ENCODE measurements around the gene STK4. TPM values are rescaled to one million over a fixed set of nuclear protein-coding genes. Genes with fewer than 3 reads are reported as not detected.
A peak's percentile ranks its signal among the peaks of the same experiment; 100 is the strongest.
"Not testable (repeated sequence)": the region's sequence is repeated elsewhere in the genome, so short reads cannot be mapped to it uniquely, and the experiment has no call there.

STK4 gene
- polyA plus RNA-seq, 1 donor from 2014 or later, result 14.0 TPM

GRCh38 chr20:45011108-45011526, 44.8 kb downstream of the STK4 start:
- H3K36me3 ChIP-seq (ENCODE audit: insufficient read depth, low read length), result no peaks in the 10 kb centered on the region
- H3K9me3 ChIP-seq (ENCODE audit: low read length), result no peaks in the 10 kb centered on the region
- TF ChIP-seq, protein P1, sequence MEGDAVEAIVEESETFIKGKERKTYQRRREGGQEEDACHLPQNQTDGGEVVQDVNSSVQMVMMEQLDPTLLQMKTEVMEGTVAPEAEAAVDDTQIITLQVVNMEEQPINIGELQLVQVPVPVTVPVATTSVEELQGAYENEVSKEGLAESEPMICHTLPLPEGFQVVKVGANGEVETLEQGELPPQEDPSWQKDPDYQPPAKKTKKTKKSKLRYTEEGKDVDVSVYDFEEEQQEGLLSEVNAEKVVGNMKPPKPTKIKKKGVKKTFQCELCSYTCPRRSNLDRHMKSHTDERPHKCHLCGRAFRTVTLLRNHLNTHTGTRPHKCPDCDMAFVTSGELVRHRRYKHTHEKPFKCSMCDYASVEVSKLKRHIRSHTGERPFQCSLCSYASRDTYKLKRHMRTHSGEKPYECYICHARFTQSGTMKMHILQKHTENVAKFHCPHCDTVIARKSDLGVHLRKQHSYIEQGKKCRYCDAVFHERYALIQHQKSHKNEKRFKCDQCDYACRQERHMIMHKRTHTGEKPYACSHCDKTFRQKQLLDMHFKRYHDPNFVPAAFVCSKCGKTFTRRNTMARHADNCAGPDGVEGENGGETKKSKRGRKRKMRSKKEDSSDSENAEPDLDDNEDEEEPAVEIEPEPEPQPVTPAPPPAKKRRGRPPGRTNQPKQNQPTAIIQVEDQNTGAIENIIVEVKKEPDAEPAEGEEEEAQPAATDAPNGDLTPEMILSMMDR (IDR thresholded peaks at IDR 0.05; ENCODE audit: poor library complexity, severe bottlenecking), result peak; percentile 82
- peak; percentile 83 for TF ChIP-seq SMC3 (conservative IDR thresholded peaks at IDR 0.05; ENCODE audit: poor library complexity)
- TF ChIP-seq MXI1 (conservative IDR thresholded peaks at IDR 0.05; ENCODE audit: poor library complexity, severe bottlenecking), result no peak
- TF ChIP-seq RAD21 (conservative IDR thresholded peaks at IDR 0.05), result peak; percentile 79
- no peak for TF ChIP-seq TAF1 (IDR thresholded peaks at IDR 0.05; ENCODE audit: low read depth)
- no peak for TF ChIP-seq EP300 (conservative IDR thresholded peaks at IDR 0.05; ENCODE audit: poor library complexity, severe bottlenecking)
- TF ChIP-seq EZH2 (IDR thresholded peaks at IDR 0.05; ENCODE audit: borderline replicate concordance, insufficient read depth, low read length, poor library complexity, severe bottlenecking), result no peak
- H3K27me3 ChIP-seq (ENCODE audit: insufficient read depth, low read depth, low read length), result no peaks in the 10 kb centered on the region
- H3K27ac ChIP-seq (ENCODE audit: low read length), result no peak overlapping the region
- no peaks in the 10 kb centered on the region for H3F3A ChIP-seq (ENCODE audit: insufficient read depth, low read length, poor library complexity, severe bottlenecking)
- no peaks in the 10 kb centered on the region for H3K9me2 ChIP-seq (ENCODE audit: insufficient read depth, low read length)
- H3K9ac ChIP-seq (ENCODE audit: low read length), result no peak overlapping the region
- H2AFZ ChIP-seq (ENCODE audit: low read depth, low read length), result no peak overlapping the region
- H4K20me1 ChIP-seq (ENCODE audit: insufficient read depth), result no peaks in the 10 kb centered on the region
- no peak overlapping the region for H3K4me2 ChIP-seq (ENCODE audit: low read length)
- H3K4me3 ChIP-seq (ENCODE audit: low read length), result no peak overlapping the region
- H3K79me2 ChIP-seq (replicated peaks; ENCODE audit: insufficient read depth, low read length), result no peaks in the 10 kb centered on the region

GRCh38 chr20:45012682-45013302, 46.5 kb downstream of the STK4 start:
- Histone ChIP-seq H3K36me3 (ENCODE audit: insufficient read depth, low read length) (no peaks in the 10 kb centered on the region), H3K79me2 (replicated peaks; ENCODE audit: insufficient read depth, low read length) (no peaks in the 10 kb centered on the region), H3K9me3 (ENCODE audit: low read length) (no peaks in the 10 kb centered on the region), H2AFZ (ENCODE audit: low read depth, low read length) (no peak overlapping the region), H3K4me3 (ENCODE audit: low read length) (no peak overlapping the region), H3K4me2 (ENCODE audit: low read length) (no peak overlapping the region), H3K27ac (ENCODE audit: low read length) (no peak overlapping the region), H3F3A (ENCODE audit: insufficient read depth, low read length, poor library complexity, severe bottlenecking) (no peaks in the 10 kb centered on the region), H3K9me2 (ENCODE audit: insufficient read depth, low read length) (no peaks in the 10 kb centered on the region), H3K27me3 (ENCODE audit: insufficient read depth, low read depth, low read length) (no peaks in the 10 kb centered on the region), H4K20me1 (ENCODE audit: insufficient read depth) (no peaks in the 10 kb centered on the region), H3K9ac (ENCODE audit: low read length) (no peak overlapping the region)
- TF ChIP-seq, protein P1 (IDR thresholded peaks at IDR 0.05; ENCODE audit: poor library complexity, severe bottlenecking), result no peak
- no peak for TF ChIP-seq POLR2AphosphoS5 (IDR thresholded peaks at IDR 0.05)

DNA sequence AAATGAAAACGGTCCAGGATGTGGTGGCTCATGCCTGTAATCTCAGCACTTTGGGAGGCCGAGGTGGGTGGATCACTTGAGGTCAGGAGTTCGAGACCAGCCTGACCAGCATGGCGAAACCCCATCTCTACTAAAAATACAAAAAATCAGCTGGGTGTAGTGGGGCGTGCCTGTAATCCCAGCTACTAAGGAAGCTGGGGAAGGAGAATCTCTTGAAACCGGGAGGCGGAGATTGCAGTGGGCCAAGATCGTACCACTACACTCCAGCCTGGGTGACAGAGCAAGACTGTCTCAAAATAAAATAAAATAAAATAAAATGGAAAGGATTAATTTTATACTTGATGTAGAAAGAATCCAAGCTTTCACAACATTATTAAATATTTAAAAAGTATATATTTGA, 47.8 kb downstream of the STK4 start:
- not testable (repeated sequence) for H3K27me3 ChIP-seq (ENCODE audit: insufficient read depth, low read depth, low read length); H3K9me3 ChIP-seq (ENCODE audit: low read length); H3K4me3 ChIP-seq (ENCODE audit: low read length); H3K9ac ChIP-seq (ENCODE audit: low read length); H3K27ac ChIP-seq (ENCODE audit: low read length); H3F3A ChIP-seq (ENCODE audit: insufficient read depth, low read length, poor library complexity, severe bottlenecking); H3K36me3 ChIP-seq (ENCODE audit: insufficient read depth, low read length); H3K4me2 ChIP-seq (ENCODE audit: low read length); H3K79me2 ChIP-seq (replicated peaks; ENCODE audit: insufficient read depth, low read length); H2AFZ ChIP-seq (ENCODE audit: low read depth, low read length); H4K20me1 ChIP-seq (ENCODE audit: insufficient read depth); H3K9me2 ChIP-seq (ENCODE audit: insufficient read depth, low read length)
